HFFc6 (cell line): Measurements from ENCODE around the gene CD2AP. TPM values are rescaled to one million over a fixed set of nuclear protein-coding genes. Genes with fewer than 3 reads are reported as not detected.

Experiments
- DNase-seq: peaks from one replicate; pipeline ENCODE4 v3.0.0-alpha.2; 2018
- H3K27ac Mint-ChIP-seq: 2 replicates; pipeline ENCODE4 v1.8.0; 2020; ENCODE audit warnings: mild to moderate bottlenecking, mixed read lengths
- H3K27me3 Mint-ChIP-seq: 2 replicates; pipeline ENCODE4 v1.8.0; 2021; ENCODE audit warnings: mild to moderate bottlenecking, moderate library complexity, mixed read lengths; ENCODE audit not compliant: insufficient read depth
- H3K36me3 Mint-ChIP-seq: 2 replicates; pipeline ENCODE4 v1.8.0; 2021; ENCODE audit warnings: low read depth, mixed read lengths
- H3K4me1 Mint-ChIP-seq: 2 replicates; pipeline ENCODE4 v1.8.0; 2020; ENCODE audit warnings: low read depth, mixed read lengths
- H3K4me3 Mint-ChIP-seq: 2 replicates; pipeline ENCODE4 v1.8.0; 2020; ENCODE audit warnings: mild to moderate bottlenecking, moderate library complexity, mixed read lengths
- H3K9me3 Mint-ChIP-seq: 2 replicates; pipeline ENCODE4 v1.8.0; 2020; ENCODE audit warnings: mild to moderate bottlenecking, mixed read lengths
- total RNA-seq, 6 experiments: library from RNA; stranded (reverse); fragmentation: NEBNext Ultra II Directional; extraction: Animal tissue kit (Norgen Biotek cat#: 25700); gene quantifications; 2 replicates in 1 of 6; 3 replicates in 5 of 6; pipeline ENCODE4 v1.2.3, GENCODE V29; 2021
- TF ChIP-seq, protein P1 (sequence below): fragments of 200-600 bp; sonication (generic); IDR thresholded peaks from 2 replicates; pipeline ENCODE4 v1.5.0; 2021; ENCODE audit warnings: antibody characterized with exemption, mild to moderate bottlenecking

Gene CD2AP
- total RNA-seq, 6 experiments from 2014 or later, result 18.1 to 23.0 (median 20.9) TPM

DNA sequence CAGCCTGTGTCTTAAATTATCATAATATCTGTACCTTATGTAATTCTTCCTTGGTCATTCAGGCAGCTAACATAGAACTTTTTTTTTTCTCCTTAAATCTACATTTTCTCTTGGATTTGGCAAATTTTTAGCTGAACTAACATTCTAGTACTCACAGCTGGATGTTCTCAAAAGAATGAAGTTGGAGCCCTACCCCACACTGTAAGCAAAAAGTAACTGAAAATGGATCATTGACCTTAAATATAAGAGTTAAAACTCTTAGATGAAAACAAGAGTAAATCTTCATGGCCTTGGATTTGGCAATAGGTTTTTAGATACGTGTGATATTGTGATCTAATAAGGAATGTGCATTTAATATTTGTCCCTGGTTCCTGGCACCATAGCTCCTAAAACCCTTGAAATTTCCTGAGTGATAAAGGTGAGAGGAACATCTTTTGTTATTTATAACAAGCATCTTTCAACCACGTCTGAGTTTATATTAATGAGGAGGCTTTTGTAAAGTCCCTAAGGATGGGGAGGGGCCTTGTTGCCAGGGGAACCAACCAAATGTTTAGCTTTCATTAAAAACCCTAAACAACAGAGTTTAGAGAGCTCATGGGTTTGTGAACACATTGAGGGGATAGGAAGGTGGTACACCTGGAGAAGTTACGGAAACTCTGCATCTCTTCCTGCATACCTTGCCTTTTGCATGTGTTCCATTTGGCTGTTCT lies 114.7 kb downstream of the CD2AP start:
- no peak for DNase-seq
- H3K27ac Mint-ChIP-seq, result no peak overlapping the region
- H3K27me3 Mint-ChIP-seq, result no peaks in the 10 kb centered on the region
- TF ChIP-seq, protein P1, sequence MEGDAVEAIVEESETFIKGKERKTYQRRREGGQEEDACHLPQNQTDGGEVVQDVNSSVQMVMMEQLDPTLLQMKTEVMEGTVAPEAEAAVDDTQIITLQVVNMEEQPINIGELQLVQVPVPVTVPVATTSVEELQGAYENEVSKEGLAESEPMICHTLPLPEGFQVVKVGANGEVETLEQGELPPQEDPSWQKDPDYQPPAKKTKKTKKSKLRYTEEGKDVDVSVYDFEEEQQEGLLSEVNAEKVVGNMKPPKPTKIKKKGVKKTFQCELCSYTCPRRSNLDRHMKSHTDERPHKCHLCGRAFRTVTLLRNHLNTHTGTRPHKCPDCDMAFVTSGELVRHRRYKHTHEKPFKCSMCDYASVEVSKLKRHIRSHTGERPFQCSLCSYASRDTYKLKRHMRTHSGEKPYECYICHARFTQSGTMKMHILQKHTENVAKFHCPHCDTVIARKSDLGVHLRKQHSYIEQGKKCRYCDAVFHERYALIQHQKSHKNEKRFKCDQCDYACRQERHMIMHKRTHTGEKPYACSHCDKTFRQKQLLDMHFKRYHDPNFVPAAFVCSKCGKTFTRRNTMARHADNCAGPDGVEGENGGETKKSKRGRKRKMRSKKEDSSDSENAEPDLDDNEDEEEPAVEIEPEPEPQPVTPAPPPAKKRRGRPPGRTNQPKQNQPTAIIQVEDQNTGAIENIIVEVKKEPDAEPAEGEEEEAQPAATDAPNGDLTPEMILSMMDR, result no peak
- peaks cover 9% of the 10 kb centered on the region for H3K4me1 Mint-ChIP-seq
- no peak overlapping the region for H3K4me3 Mint-ChIP-seq
- H3K9me3 Mint-ChIP-seq, result no peaks in the 10 kb centered on the region
- peaks cover 27% of the 10 kb centered on the region for H3K36me3 Mint-ChIP-seq

DNA sequence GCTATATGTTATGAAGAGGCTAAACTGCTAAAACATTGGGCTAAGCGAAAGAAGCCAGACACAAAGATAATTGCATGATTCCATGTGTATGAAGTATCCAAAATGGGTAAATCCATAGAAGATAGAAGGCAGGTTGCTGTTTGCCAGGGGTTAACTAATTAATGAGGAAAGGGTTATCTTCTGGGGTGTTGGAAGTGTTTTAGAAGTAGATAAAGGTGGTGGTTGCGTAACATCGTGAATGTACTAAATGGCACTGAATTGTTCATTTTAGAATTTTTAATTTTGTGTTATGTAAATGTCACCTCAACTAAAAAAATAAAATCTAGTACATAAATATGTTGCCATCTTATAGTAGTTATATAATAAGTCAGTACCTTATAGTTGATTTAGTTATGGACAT lies 116.4 kb downstream of the CD2AP start:
- Mint-ChIP-seq H3K27ac (no peak overlapping the region), H3K27me3 (no peaks in the 10 kb centered on the region), H3K36me3 (peaks cover 28% of the 10 kb centered on the region), H3K4me3 (no peak overlapping the region), H3K4me1 (no peaks in the 10 kb centered on the region), H3K9me3 (no peaks in the 10 kb centered on the region)
- no peak for DNase-seq
- TF ChIP-seq, protein P1, result no peak

DNA sequence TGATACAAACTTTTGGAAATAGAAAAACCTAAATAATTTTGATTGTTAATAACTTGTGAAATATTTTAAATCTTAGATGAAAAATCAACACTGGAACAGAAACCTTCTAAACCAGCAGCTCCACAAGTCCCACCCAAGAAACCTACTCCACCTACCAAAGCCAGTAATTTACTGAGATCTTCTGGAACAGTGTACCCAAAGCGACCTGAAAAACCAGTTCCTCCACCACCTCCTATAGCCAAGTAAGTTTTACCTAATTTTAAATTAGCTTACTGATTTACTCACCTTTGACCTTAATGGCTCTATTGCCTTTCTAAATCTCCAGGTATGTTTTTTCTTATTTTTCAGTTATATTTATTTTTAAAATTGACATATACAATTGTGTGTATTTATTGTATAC lies 118.2 kb downstream of the CD2AP start:
- Mint-ChIP-seq H3K27ac (no peak overlapping the region), H3K4me1 (no peaks in the 10 kb centered on the region), H3K36me3 (peaks cover 20% of the 10 kb centered on the region), H3K27me3 (no peaks in the 10 kb centered on the region), H3K4me3 (no peak overlapping the region), H3K9me3 (no peaks in the 10 kb centered on the region)
- TF ChIP-seq, protein P1, result no peak
- no peak for DNase-seq

DNA sequence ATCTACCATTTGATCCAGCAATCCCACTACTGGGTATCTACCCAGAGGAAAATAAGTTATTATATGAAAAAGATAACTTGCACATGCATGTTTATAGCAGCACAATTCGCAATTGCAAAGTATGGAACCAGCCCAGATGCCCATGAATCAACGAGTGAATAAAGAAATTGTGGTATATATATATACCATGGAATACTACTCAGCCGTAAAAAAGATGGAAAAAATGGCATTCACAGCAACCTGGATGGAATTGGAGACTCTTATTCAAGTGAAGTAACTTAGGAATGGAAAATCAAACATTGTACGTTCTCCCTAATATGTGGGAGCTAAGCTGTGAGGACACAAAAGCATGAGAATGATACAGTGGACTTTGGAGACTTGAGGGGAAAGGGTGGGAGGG lies 120.8 kb downstream of the CD2AP start:
- H3K9me3 Mint-ChIP-seq, result no peaks in the 10 kb centered on the region
- no peaks in the 10 kb centered on the region for H3K4me1 Mint-ChIP-seq
- H3K27ac Mint-ChIP-seq, result no peak overlapping the region
- TF ChIP-seq, protein P1, result no peak
- no peaks in the 10 kb centered on the region for H3K27me3 Mint-ChIP-seq
- peaks cover 20% of the 10 kb centered on the region for H3K36me3 Mint-ChIP-seq
- DNase-seq, result no peak
- no peak overlapping the region for H3K4me3 Mint-ChIP-seq

DNA sequence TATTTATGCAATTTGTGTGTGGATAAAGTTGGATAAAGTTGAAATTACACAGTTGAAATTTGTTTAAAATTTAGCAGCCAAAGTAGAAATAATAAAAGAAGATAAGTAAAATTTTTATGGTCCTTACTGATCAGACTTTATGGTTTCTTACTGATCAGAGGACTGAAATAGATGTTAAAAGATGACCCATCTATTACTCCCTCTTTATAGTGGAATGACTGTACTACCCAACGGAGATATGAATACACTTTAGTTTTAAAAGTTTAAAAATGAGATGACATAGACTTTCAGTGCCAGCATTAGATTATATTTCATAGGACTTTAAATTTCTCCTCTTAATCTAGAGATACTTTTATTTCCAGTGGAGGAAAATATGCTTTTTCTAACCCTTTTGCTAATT lies 121.9 kb downstream of the CD2AP start:
- no peak overlapping the region for H3K4me3 Mint-ChIP-seq
- H3K36me3 Mint-ChIP-seq, result peaks cover 20% of the 10 kb centered on the region
- TF ChIP-seq, protein P1, result no peak
- H3K9me3 Mint-ChIP-seq, result no peaks in the 10 kb centered on the region
- no peak overlapping the region for H3K27ac Mint-ChIP-seq
- H3K27me3 Mint-ChIP-seq, result no peaks in the 10 kb centered on the region
- no peak for DNase-seq
- H3K4me1 Mint-ChIP-seq, result no peaks in the 10 kb centered on the region
